Measurements from ENCODE around the gene P3R3URF. TPM values are rescaled to one million over a fixed set of nuclear protein-coding genes. Genes with fewer than 3 reads are reported as not detected.

The P3R3URF gene
- total RNA-seq, 1 donor from 2014 or later, result not detected

- Mint-ChIP-seq H3K27me3 (ENCODE audit: low read depth) (no peaks in the 10 kb centered on the region), H3K9me3 (peaks cover 4% of the 10 kb centered on the region), H3K4me3 (no peak overlapping the region), H3K27ac (no peak overlapping the region), H3K4me1 (peaks cover 7% of the 10 kb centered on the region), H3K36me3 (peaks cover 2% of the 10 kb centered on the region)
- TF ChIP-seq CTCF (IDR thresholded peaks at IDR 0.05; ENCODE audit: unreplicated experiment), result no peak
- no peak for DNase-seq (ENCODE audit: low spot score in 2 of 2, unreplicated experiment in 2 of 2)
Observed at GRCh38 chr1:46219551-46220520, 43.5 kb upstream of the P3R3URF start.

GRCh38 chr1:46218443-46218842 lies 42.2 kb upstream of the P3R3URF start:
- Mint-ChIP-seq H3K27ac (peak overlapping the region; percentile 88), H3K9me3 (peaks cover 4% of the 10 kb centered on the region), H3K36me3 (peaks cover 2% of the 10 kb centered on the region), H3K4me1 (peaks cover 5% of the 10 kb centered on the region), H3K27me3 (ENCODE audit: low read depth) (no peaks in the 10 kb centered on the region), H3K4me3 (no peak overlapping the region)
- TF ChIP-seq CTCF (IDR thresholded peaks at IDR 0.05; ENCODE audit: unreplicated experiment), result no peak
- DNase-seq (ENCODE audit: low spot score in 2 of 2, unreplicated experiment in 2 of 2), result no peak

- TF ChIP-seq CTCF (IDR thresholded peaks at IDR 0.05; ENCODE audit: unreplicated experiment), result no peak
- H3K27ac Mint-ChIP-seq, result no peak overlapping the region
- H3K4me1 Mint-ChIP-seq, result peaks cover 10% of the 10 kb centered on the region
- no peak for DNase-seq (ENCODE audit: low spot score in 2 of 2, unreplicated experiment in 2 of 2)
- H3K36me3 Mint-ChIP-seq, result peaks cover 2% of the 10 kb centered on the region
- H3K27me3 Mint-ChIP-seq (ENCODE audit: low read depth), result no peaks in the 10 kb centered on the region
- no peak overlapping the region for H3K4me3 Mint-ChIP-seq
- H3K9me3 Mint-ChIP-seq, result peaks cover 4% of the 10 kb centered on the region
Observed at GRCh38 chr1:46215504-46215903, 39.2 kb upstream of the P3R3URF start.

- peaks cover 4% of the 10 kb centered on the region for H3K9me3 Mint-ChIP-seq
- H3K27ac Mint-ChIP-seq, result no peak overlapping the region
- TF ChIP-seq CTCF (IDR thresholded peaks at IDR 0.05; ENCODE audit: unreplicated experiment), result no peak
- no peak overlapping the region for H3K4me3 Mint-ChIP-seq
- H3K4me1 Mint-ChIP-seq, result peaks cover 5% of the 10 kb centered on the region
- no peak for DNase-seq (ENCODE audit: low spot score in 2 of 2, unreplicated experiment in 2 of 2)
- no peaks in the 10 kb centered on the region for H3K27me3 Mint-ChIP-seq (ENCODE audit: low read depth)
- H3K36me3 Mint-ChIP-seq, result peaks cover 2% of the 10 kb centered on the region
Observed at GRCh38 chr1:46211051-46211450, 34.8 kb upstream of the P3R3URF start.

- H3K4me3 Mint-ChIP-seq, result no peak overlapping the region
- H3K36me3 Mint-ChIP-seq, result peaks cover 2% of the 10 kb centered on the region
- no peak overlapping the region for H3K27ac Mint-ChIP-seq
- DNase-seq (ENCODE audit: low spot score in 2 of 2, unreplicated experiment in 2 of 2), result no peak
- no peak for TF ChIP-seq CTCF (IDR thresholded peaks at IDR 0.05; ENCODE audit: unreplicated experiment)
- H3K4me1 Mint-ChIP-seq, result peaks cover 7% of the 10 kb centered on the region
- peaks cover 4% of the 10 kb centered on the region for H3K9me3 Mint-ChIP-seq
- no peaks in the 10 kb centered on the region for H3K27me3 Mint-ChIP-seq (ENCODE audit: low read depth)
Observed at GRCh38 chr1:46210561-46210960, 34.3 kb upstream of the P3R3URF start.
